ENCODE measurements around the gene USP15. TPM values are rescaled to one million over a fixed set of nuclear protein-coding genes. Genes with fewer than 3 reads are reported as not detected.
"Not testable (repeated sequence)": the region's sequence is repeated elsewhere in the genome, so short reads cannot be mapped to it uniquely, and the experiment has no call there.

USP15 gene
- total and polyA plus RNA-seq, 4 donors: 37.9 to 105 (median 52.5) TPM

GRCh38 chr12:62346817-62347216 lies 86.6 kb downstream of the USP15 start:
- no peak overlapping the region for H3K27ac ChIP-seq (ENCODE audit: low read depth, low read length)
- no peaks in the 10 kb centered on the region for H3K4me1 ChIP-seq (ENCODE audit: control insufficient read depth, insufficient read depth, low read length)
- peaks cover 21% of the 10 kb centered on the region for H3K36me3 ChIP-seq (ENCODE audit: control insufficient read depth, insufficient read depth, low read length)
- no CpG with 5 or more reads among the region's 1 CpG for WGBS (ENCODE audit: insufficient coverage)
- no peaks in the 10 kb centered on the region for H3K27me3 ChIP-seq (ENCODE audit: control insufficient read depth, insufficient read depth, low read length)
- DNase-seq (ENCODE audit: low read depth in 4 of 6, low spot score in 6 of 6): no peak
- no peaks in the 10 kb centered on the region for H3K9me3 ChIP-seq (ENCODE audit: control insufficient read depth, insufficient read depth, low read length)
- H3K4me3 ChIP-seq (ENCODE audit: low read depth, low read length): no peak overlapping the region

GRCh38 chr12:62347922-62348650 lies 87.9 kb downstream of the USP15 start:
- Histone ChIP-seq H3K27me3 (ENCODE audit: control insufficient read depth, insufficient read depth, low read length) (no peaks in the 10 kb centered on the region), H3K36me3 (ENCODE audit: control insufficient read depth, insufficient read depth, low read length) (peaks cover 15% of the 10 kb centered on the region), H3K9me3 (ENCODE audit: control insufficient read depth, insufficient read depth, low read length) (no peaks in the 10 kb centered on the region), H3K27ac (ENCODE audit: low read depth, low read length) (no peak overlapping the region), H3K4me3 (ENCODE audit: low read depth, low read length) (no peak overlapping the region), H3K4me1 (ENCODE audit: control insufficient read depth, insufficient read depth, low read length) (no peaks in the 10 kb centered on the region)
- WGBS (ENCODE audit: insufficient coverage): 78% methylated on average over 2 of the region's 5 CpGs
- no peak for DNase-seq (ENCODE audit: low read depth in 4 of 6, low spot score in 6 of 6)

- H3K9me3 ChIP-seq (ENCODE audit: control insufficient read depth, insufficient read depth, low read length): no peaks in the 10 kb centered on the region
- 100% methylated on average over 1 of the region's 2 CpGs for whole genome bisulfite sequencing (ENCODE audit: insufficient coverage)
Observed at GRCh38 chr12:62350554-62350953, 90.3 kb downstream of the USP15 start.

GRCh38 chr12:62351326-62351725 lies 91.1 kb downstream of the USP15 start:
- H3K36me3 ChIP-seq (ENCODE audit: control insufficient read depth, insufficient read depth, low read length): peaks cover 3% of the 10 kb centered on the region
- no peaks in the 10 kb centered on the region for H3K27me3 ChIP-seq (ENCODE audit: control insufficient read depth, insufficient read depth, low read length)
- H3K27ac ChIP-seq (ENCODE audit: low read depth, low read length): no peak overlapping the region
- WGBS (ENCODE audit: insufficient coverage): no CpG with 5 or more reads among the region's 1 CpG
- no peaks in the 10 kb centered on the region for H3K4me1 ChIP-seq (ENCODE audit: control insufficient read depth, insufficient read depth, low read length)
- no peak for DNase-seq (ENCODE audit: low read depth in 4 of 6, low spot score in 6 of 6)
- no peaks in the 10 kb centered on the region for H3K9me3 ChIP-seq (ENCODE audit: control insufficient read depth, insufficient read depth, low read length)
- H3K4me3 ChIP-seq (ENCODE audit: low read depth, low read length): no peak overlapping the region

More at GRCh38 chr12:62350554-62350953, 90.3 kb downstream of the USP15 start:
- Histone ChIP-seq H3K4me3 (ENCODE audit: low read depth, low read length) (no peak overlapping the region), H3K4me1 (ENCODE audit: control insufficient read depth, insufficient read depth, low read length) (no peaks in the 10 kb centered on the region), H3K27ac (ENCODE audit: low read depth, low read length) (no peak overlapping the region), H3K27me3 (ENCODE audit: control insufficient read depth, insufficient read depth, low read length) (no peaks in the 10 kb centered on the region), H3K36me3 (ENCODE audit: control insufficient read depth, insufficient read depth, low read length) (peaks cover 3% of the 10 kb centered on the region)
- no peak for DNase-seq (ENCODE audit: low read depth in 4 of 6, low spot score in 6 of 6)

GRCh38 chr12:62361048-62361447 lies 100.8 kb downstream of the USP15 start:
- no peak for DNase-seq (ENCODE audit: low read depth in 4 of 6, low spot score in 6 of 6)
- peaks cover 2% of the 10 kb centered on the region for H3K9me3 ChIP-seq (ENCODE audit: control insufficient read depth, insufficient read depth, low read length)

GRCh38 chr12:62363506-62363905 lies 103.3 kb downstream of the USP15 start:
- no CpG with 5 or more reads among the region's 4 CpGs for WGBS (ENCODE audit: insufficient coverage)
- peaks cover 2% of the 10 kb centered on the region for H3K9me3 ChIP-seq (ENCODE audit: control insufficient read depth, insufficient read depth, low read length)
- no peak for DNase-seq (ENCODE audit: low read depth in 4 of 6, low spot score in 6 of 6)
- H3K4me1 ChIP-seq (ENCODE audit: control insufficient read depth, insufficient read depth, low read length): no peaks in the 10 kb centered on the region
- no peak overlapping the region for H3K27ac ChIP-seq (ENCODE audit: low read depth, low read length)
- H3K36me3 ChIP-seq (ENCODE audit: control insufficient read depth, insufficient read depth, low read length): peaks cover 4% of the 10 kb centered on the region
- no peaks in the 10 kb centered on the region for H3K27me3 ChIP-seq (ENCODE audit: control insufficient read depth, insufficient read depth, low read length)
- H3K4me3 ChIP-seq (ENCODE audit: low read depth, low read length): no peak overlapping the region

More at GRCh38 chr12:62361048-62361447, 100.8 kb downstream of the USP15 start:
- H3K27ac ChIP-seq (ENCODE audit: low read depth, low read length): no peak overlapping the region
- H3K4me3 ChIP-seq (ENCODE audit: low read depth, low read length): no peak overlapping the region
- peaks cover 4% of the 10 kb centered on the region for H3K36me3 ChIP-seq (ENCODE audit: control insufficient read depth, insufficient read depth, low read length)
- no peaks in the 10 kb centered on the region for H3K27me3 ChIP-seq (ENCODE audit: control insufficient read depth, insufficient read depth, low read length)
- H3K4me1 ChIP-seq (ENCODE audit: control insufficient read depth, insufficient read depth, low read length): no peaks in the 10 kb centered on the region
- WGBS (ENCODE audit: insufficient coverage): 100% methylated on average over 1 of the region's 2 CpGs

- DNase-seq (ENCODE audit: low read depth in 4 of 6, low spot score in 6 of 6); H3K4me1 ChIP-seq (ENCODE audit: control insufficient read depth, insufficient read depth, low read length): not testable (repeated sequence)
- no CpG with 5 or more reads among the region's 1 CpG for WGBS (ENCODE audit: insufficient coverage)
Observed at GRCh38 chr12:62364697-62365096, 104.5 kb downstream of the USP15 start.

GRCh38 chr12:62365846-62366245 lies 105.6 kb downstream of the USP15 start:
- no CpG with 5 or more reads among the region's 1 CpG for WGBS (ENCODE audit: insufficient coverage)

More at GRCh38 chr12:62364697-62365096, 104.5 kb downstream of the USP15 start:
- not testable (repeated sequence) for H3K9me3 ChIP-seq (ENCODE audit: control insufficient read depth, insufficient read depth, low read length); H3K27me3 ChIP-seq (ENCODE audit: control insufficient read depth, insufficient read depth, low read length); H3K36me3 ChIP-seq (ENCODE audit: control insufficient read depth, insufficient read depth, low read length); H3K27ac ChIP-seq (ENCODE audit: low read depth, low read length); H3K4me3 ChIP-seq (ENCODE audit: low read depth, low read length)

GRCh38 chr12:62368430-62369223 lies 108.4 kb downstream of the USP15 start:
- not testable (repeated sequence) for H3K4me1 ChIP-seq (ENCODE audit: control insufficient read depth, insufficient read depth, low read length); H3K9me3 ChIP-seq (ENCODE audit: control insufficient read depth, insufficient read depth, low read length)
- whole genome bisulfite sequencing (ENCODE audit: insufficient coverage): 86% methylated on average over 1 of the region's 3 CpGs

More at GRCh38 chr12:62365846-62366245, 105.6 kb downstream of the USP15 start:
- not testable (repeated sequence) for DNase-seq (ENCODE audit: low read depth in 4 of 6, low spot score in 6 of 6); H3K4me3 ChIP-seq (ENCODE audit: low read depth, low read length); H3K27me3 ChIP-seq (ENCODE audit: control insufficient read depth, insufficient read depth, low read length); H3K4me1 ChIP-seq (ENCODE audit: control insufficient read depth, insufficient read depth, low read length); H3K36me3 ChIP-seq (ENCODE audit: control insufficient read depth, insufficient read depth, low read length); H3K27ac ChIP-seq (ENCODE audit: low read depth, low read length); H3K9me3 ChIP-seq (ENCODE audit: control insufficient read depth, insufficient read depth, low read length)

More at GRCh38 chr12:62368430-62369223, 108.4 kb downstream of the USP15 start:
- H3K27ac ChIP-seq (ENCODE audit: low read depth, low read length); H3K27me3 ChIP-seq (ENCODE audit: control insufficient read depth, insufficient read depth, low read length); H3K4me3 ChIP-seq (ENCODE audit: low read depth, low read length); DNase-seq (ENCODE audit: low read depth in 4 of 6, low spot score in 6 of 6); H3K36me3 ChIP-seq (ENCODE audit: control insufficient read depth, insufficient read depth, low read length): not testable (repeated sequence)
